ENCODE measurements around the gene PNPLA5.
A peak's percentile ranks its signal among the peaks of the same experiment; 100 is the strongest.

Gene PNPLA5

DNA sequence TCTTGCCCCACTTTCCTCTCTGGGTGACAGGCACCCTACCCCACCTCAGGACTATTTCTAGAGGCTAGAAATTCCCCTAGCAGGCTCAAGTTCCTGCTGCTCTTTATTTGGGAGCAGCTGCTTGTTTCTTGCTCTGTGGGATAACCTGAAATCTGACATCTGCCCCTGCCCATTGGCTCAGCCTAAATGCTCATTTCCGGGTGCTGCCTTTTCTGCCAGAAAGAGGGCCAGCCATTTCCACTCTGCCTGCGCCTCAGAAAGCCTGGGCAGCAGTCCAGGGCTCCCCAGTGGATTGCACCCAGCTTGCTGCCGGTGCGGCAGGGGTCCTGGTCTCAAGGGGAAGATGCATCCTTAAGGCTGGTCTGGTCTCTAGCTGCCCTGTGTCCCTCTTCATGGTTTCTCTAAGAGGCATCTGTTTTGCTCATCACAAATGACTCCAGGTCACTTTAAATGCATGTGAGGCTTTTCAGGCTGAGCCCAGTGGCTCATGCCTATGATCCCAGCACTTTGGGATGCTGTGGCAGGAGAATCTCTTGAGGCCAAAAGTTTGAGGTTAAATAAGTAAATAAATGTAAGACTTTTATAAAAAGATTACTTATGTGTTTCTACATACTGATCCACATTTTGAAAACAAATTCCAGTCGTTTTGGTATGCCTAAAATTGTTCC, 10.3 kb upstream of the PNPLA5 start:
- DNase-seq: no peak

DNA sequence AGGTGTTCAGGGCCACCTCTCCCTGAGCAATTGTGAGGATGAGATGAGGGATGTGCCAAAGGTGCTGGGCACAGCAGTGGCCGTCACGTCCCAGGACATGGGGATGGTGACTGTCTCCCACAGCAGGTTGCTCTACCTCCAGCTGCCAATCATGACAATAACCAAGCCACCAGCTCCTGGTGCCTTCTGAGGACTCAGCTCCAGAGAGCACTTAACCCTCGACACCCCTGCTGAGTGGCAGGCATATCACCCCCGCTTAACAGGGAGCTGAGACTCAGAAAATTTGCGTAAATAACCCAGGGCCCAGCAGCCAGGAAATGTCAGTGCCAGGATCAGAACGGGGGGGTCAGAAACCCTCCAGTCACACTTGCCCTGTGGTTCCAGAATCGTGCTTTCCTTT, 8.4 kb upstream of the PNPLA5 start:
- DNase-seq: no peak

DNA sequence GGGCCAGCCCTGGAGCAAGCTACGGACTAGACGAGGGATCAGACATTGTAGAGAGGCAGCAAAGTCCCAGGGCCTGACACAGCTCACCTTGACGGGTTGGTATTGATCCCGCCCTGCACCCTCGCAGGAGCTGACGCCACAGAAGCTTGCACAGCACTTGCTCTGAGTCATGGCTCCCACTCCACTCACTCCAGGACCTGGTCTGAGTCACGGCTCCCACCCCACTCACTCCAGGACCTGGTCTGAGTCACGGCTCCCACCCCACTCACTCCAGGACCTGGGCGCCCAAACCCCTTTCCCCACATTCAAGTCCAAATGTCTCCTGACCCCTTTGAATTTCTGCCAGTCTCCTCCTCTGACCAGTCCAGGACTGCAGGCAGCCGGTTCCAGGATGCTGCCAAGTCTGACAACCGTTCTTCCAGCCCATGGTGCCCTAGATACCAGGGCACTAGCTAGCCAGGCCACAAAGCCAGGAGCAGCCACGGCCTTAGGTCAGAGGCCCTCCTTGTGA, 6.0 kb upstream of the PNPLA5 start:
- no peak for DNase-seq

DNA sequence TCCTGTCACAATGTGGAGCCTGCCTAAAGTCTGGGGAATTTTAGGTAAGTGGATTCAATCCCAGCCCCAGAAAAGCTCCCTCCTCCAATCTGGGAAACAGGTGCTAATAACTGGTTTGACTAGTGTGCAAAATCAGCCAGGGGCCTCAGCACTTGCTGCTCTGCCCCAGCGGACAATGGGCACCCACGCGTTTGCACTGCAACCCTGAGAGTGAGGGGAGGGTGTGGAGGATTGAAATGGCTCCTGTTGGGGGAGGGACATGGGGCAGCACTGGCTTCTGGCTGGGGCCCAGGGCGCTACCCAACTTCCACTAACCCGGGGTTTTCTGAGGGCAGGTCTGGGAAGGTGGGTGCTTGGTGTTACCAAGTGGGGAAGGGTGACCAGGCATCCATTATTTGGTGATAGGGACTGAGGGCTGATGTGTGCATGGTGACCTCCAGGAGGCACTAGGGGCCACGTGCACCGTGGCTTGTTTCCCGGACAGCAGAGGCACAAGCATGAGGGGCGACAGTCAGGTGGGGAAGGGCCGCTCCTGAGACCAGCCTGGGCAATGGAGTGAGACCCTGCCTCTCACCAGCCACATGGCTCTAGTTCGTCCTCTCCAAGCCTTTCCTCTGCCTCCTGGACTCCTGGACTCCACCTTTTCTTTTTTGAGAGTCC, 4.3 kb upstream of the PNPLA5 start:
- DNase-seq: no peak

DNA sequence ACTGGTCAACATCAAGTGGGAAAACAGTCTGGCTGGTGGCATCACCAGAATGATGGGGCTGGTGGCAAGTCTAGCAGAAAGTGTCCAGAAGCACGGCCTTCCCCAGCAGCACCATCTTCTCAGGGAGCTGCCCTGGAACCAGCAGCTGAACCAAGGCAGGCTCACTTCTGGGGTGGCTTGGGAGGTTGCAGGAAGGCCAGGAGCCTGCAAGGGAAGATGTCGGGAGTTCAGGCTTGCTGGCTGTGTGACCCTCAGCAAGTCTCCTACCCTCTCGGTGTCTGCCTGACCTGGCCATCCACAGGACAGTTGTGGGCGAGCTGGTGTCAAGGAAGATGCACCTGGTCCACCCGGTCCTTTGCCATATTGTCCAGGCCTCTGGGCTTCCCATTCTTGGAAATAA, 2.3 kb upstream of the PNPLA5 start:
- DNase-seq: no peak

DNA sequence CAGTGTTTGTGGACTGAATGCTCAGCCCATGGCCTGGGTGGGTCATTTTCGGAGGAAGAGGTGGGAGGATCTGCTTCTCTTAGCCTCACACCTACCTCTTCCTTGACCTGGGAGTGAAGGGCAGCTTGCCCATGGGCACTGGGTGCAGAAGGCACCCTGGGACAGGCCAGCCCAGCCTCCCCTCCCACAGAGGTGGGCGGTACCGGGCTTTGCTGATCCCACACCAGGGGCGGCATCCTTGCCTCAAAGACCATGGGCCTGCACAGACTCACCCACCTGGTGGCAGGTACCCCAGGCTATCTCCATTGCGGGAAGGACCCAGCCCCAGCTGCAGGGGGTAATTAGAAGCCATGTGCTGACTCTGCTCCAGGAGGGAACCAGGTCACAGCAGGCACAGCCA, 1.5 kb upstream of the PNPLA5 start:
- DNase-seq: no peak

DNA sequence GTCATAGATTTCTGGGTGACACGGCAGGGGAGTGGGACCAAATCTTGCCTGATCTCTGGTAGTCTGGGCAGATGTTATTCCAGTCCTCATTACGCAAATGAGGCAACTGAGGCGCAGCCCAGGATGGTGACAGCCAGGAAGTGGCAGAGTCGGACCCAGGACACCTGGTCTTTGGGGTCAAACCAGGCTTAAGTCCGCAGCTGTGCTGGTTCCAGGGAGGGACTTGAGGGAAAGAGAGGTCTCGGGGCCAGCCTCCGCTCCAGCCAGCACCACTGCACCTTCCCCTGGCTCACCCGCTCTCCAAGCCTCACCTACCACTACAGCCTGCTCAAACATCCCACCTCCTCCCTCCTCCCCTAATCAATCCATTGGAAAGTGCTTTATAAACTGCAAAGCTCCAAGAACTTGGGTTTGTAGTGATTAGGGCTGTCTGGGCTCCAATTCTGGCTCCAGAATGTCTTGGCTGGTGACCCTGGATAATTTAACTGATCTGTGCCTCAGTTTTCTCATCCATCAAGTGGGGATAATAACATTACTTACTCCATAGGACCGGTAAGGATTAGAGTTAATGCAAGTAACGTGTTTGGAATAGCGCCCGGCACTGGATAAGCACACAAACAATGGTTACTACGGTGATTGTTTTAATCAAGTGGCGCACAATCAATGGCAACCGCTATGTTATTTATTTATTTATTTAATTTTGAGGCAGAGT, 526 bp upstream of the PNPLA5 start:
- no peak for DNase-seq

DNA sequence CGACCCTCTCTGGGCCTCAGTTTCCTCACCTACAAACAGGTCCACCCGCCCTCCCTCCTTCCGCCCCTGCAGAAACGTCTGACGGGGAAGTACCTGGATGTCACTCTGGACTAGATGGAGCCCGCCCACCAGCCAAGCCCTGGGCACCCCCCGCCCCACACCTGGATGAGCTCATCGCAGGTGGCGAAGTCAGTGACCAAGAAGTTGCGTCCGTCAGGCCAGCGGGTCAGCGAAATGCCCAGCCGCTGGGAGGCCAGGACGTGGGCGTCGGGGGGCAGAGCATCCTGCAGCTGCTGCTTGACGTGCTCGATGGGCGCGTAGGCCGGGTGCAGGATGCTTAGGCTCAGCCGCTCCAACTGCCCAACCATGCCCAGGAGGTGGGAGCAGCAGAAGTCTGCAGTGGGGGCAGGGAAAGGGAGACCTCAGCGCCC, 897 bp downstream of the PNPLA5 start:
- no peak for DNase-seq

DNA sequence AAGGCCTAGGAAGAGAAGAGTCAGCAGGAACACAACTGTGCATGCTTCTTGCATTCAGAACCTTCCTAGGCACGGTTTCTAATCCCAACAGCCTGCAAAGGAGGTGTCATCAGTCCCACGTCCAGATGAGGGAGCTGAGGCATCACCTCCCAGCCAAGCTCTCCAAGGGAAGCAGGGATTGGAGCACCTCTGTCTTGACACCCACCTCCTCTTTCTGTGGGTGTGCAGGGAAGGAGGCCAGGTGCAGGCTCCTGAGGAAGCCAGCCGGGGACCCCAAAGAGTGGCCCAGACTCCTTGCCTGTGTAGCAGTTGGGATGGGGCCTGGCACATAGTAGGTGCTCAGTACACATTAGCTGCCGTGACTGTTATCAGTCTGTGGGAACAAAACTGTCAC, 2.0 kb downstream of the PNPLA5 start:
- DNase-seq: no peak

DNA sequence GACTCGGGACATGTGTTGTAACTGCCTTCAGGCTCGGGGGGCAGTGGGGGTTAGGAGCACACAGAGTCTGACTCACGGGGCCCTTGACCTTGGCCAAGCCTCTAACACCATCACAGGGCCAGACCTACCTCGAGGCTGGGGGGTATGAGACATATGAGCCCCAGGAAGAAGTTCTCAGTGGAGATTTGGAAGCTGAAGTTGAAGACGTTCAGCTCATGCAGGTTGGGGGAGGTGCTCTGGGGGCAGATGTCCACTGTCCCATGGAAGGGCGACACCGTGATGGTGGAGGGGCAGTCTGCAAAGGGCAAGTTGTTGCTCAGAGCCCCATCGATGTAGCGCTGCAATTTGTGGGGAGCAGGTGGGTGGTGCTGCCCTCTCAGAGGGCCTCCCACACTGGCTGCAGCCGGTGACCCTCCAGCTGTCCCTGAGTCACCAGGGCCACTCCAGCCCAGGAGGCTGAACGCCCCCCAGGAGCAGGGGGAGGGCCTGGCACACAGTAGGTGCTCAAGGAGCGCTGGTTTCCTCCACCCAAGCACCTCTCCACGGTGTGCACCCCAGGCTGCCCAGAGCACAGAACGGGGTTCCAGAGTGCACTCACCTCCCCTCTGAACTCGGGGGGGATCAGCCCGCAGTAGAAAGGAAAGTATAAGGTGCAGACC, 2.5 kb downstream of the PNPLA5 start:
- DNase-seq: no peak

DNA sequence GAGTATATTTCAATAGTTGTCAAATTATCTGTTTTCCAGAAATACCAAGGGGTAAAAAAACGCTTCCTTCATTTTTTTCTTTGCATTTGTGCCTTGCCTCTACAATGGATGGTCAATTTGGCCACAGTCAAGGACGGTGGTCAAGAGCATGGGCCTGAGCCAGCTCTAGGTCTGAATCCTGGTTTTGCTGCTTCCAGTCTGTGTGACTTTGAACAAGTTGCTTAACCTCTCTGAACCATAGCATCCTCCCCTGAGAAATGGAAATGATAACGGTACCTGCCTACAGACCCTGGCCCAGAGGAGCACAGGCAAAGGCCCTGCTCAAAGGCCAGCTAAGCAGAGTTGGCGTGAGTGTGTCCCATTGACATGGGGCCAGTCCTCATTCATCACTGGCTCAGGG, 3.1 kb downstream of the PNPLA5 start:
- DNase-seq: no peak

DNA sequence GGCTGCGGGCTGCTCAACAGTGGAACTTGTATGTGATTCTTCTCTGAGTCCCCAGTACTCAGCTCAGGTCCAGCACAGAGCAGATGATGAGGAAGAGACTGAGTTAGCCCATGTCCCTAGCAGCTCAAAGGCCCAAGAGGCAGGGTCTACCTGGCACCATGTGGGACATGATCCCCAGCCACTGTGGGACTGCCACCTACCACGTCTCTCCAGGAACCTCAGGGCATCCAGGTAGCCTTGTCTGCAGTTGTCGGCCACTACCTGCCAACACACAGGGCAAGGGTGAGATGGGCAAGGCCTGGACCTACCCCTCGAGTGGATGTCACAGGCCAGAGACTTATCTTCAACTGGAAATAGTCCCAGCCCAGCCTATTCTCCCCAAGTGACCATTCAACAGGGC, 4.4 kb downstream of the PNPLA5 start:
- DNase-seq: no peak

DNA sequence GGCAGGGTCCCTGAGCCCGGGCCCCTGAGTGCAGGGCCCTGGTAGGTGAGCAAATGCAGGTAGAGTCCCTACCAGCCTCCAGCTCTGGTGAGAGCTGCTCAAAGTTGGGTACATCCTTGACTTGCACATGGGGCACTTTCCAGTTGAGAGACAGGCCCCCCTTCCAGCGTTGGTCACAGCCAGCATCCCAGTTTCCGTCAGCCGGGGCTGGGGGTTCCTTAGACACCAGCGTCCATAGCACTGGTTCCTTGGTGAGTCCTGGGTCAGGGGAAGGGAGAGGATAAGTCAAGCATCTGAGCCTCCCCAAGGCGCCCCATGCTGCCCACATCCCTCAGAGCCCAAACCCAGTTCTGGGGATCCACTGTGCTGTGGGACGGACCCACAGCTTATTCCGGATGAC, 5.6 kb downstream of the PNPLA5 start:
- no peak for DNase-seq

DNA sequence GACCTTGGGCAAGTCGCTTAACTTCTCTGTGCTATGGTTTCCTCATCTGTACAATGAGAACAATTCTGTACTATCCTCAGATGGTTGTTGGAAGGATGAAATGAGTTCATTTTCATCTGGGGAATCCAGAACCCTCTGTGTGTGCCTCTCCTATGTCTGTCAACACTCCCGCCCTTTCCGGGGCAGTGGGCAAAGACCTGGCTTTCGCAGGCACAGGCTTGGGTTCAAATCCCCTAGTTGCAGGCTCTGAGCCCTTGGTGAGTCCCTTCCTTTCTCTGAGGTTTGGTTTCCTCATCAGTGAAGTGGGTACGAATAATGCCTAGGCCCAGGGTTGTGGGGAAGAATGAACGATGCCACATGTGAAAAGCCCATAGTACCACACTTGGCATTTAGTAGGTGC, 6.0 kb downstream of the PNPLA5 start:
- DNase-seq: no peak

DNA sequence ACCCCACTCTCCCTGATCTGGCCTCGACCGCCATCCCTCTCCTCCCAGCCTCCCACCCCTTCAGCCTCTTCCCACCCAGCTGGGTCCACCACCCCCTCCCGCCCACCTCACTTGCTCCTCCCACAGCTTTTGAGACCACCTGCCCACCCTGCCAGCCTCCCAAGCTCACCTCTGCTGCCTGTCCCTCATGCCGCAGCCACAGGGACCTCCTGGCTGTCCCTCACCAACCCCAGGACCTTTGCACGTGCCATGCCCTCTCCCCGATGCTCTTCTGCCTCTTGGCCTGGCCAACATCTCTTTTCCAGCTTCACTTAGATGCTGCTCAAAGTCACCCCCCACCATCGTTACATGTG, 6.5 kb downstream of the PNPLA5 start:
- no peak for DNase-seq

DNA sequence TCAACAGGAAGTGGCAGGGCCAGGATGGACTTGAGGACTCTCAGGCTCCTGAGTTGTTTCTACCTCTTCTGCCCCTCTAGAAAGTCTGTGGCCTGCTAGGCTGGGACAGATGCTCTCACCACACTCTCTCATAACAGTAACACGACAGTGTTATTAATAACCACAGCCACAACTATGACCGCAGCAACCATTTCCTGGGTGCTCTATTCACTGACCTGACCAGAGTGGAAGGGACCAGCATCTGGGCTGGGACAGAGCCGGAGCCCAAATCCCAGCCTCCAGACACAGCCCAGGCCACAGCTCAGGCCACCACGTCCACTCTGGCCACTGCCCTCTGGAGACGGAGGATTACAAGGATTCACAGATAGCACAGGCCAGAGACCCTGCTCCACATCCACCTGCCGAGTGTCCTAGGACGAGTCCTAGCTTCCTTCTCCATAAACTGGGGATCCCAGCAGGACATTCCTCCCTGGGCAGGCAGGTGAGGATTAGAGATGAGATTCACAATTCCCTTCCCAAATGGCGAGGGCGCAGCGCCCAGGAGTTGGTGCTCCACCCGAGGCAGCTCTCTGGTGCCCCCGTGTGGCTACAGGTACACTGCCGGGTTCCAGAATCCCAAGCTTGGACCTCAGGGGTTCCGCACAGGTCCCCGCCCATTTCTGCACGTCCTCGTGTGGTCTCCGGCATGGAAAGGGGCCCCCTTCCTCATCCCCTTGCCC, 7.1 kb downstream of the PNPLA5 start:
- DNase-seq: peak; percentile 1 to 14

DNA sequence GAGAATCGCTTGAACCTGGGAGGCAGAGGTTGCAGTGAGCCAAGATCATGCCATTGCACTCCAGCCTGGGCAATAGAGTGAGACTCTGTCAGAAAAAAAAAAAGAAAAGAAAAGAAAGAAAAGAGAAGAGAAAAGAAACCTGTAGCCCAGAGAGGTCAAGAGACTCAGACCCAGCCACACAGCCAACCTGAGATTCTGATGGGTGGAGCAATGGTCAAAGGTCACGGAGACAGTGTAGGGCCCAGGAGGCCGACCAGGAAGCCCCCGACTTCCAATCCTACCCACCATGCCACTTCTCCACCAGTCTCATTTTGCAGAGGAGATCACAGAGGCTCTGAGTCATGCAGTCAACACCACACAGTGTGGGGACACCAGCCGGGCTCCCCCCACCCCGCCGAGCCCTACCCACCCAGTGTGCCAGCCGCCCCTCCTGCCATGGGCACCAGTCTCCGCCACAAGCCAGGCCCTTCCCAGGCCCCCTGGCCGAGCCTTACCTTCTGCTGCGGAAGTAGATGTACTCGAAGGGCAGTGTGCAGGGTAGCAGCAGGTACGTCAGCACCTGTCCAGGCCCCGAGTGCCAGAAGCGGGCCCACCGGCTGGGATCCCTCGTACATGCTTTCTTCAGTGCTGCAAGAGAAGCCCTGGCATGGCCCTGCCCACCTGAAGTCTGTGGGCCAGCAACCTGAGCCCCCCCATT, 7.9 kb downstream of the PNPLA5 start:
- no peak for DNase-seq

DNA sequence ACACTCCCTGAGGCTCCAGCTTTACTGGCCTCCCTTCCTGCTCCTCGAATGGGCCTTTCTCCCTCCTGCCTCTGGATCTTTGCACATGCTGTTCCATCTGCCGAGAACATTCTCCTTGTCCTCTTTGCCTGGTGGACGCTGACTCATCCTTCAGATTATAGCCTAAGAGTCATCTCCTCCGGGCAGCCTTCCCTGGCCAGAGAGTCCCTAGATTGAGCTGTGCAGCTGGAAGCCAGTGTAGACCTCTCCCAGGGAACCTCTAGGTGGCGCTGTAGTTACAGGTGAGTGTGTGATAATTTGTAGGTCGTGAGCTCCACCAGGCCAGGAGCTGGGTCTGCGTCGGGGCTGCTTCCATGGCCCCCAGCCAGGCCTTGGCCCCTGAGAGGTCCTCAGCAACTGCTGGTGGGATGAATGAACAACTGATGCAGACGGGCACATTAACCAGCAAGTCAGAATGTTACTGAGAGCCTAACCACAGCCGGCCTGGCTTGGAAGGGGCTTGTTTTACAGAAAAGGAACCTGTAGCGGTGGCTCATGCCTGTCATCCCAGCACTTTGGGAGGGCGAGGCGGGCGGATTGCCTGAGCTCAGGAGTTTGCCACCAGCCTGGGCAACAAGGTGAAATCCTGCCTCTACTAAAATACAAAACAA, 8.7 kb downstream of the PNPLA5 start:
- DNase-seq: peak; percentile 49 to 66

DNA sequence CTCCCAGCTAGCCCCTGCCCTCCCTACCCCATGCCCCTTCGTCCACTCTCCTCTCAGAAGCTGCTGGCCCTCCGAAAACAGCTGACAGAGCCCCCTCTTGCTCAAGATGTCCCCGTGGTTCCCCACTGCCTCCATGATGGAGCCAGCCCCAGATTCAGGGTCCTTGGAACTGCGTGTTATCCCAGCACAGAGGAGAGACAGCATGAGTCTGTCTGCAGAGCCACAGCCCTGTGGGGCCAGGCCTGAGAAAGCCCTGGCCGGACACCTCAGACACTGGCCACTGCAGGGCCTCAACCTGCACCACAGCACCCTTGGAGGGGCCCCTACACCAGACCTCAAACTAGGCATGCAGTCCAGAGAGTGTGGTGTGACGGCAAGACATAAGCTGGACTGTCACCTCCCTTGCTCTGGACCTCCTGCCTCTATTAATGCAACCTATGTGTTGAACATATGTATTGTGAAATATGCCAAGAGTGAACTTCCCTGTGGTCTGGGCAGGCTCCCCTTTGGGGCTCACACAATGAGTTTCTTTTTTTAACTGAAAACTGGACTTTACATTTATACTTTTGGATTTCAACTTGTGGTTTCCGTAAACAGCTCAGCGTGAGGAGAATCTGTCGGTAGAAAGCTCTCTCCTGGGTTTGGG, 9.6 kb downstream of the PNPLA5 start:
- no peak for DNase-seq

DNA sequence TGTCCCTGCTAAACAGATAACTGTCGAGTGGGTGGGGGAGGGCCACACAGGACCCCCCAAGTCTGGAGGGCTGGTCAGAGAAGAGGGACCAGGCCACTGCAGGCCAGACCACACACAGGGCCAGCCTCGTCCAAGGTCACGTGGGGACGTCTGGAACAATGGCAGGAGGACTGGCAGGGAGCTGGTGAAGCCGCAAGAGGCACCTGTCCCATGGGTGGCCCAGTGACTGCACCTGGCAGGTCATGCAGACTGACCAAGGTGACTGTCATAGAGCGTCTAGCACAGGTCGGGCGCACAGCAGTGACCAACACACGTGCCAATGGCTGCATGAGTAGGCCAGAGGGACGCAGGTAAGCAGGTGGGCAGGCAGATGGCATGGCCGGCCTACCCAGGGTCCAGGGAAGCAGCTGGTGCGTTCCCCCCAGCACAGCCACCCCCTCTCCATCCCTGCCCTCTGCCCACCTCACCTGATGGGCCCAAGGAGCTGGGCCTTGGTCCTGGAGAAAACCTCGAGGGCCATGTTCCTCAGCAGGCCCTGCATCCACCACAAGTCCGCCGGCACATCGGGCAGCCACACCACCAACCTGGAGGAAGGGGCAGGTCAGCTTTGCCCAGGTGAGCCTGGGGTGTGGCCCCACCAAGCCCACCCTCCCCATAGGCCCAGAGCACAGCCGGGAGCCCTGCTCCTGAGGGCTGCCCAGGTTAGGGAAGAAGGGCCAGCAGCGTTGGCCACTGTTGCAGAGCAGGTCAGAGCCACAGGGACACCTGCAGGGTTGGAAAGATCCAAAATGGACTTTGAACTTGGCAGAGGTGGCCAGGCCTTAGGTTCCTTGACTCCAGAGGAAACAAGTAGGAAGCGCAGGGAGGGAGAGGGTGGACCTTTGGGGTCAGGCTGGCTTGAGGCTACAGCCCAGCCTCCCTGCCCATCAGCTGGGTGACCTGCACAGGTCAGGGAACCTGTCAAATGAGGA, 10.4 kb downstream of the PNPLA5 start:
- no peak for DNase-seq

Data from AML-193 (cell line).